IMR-90 (cell line): Measurements from ENCODE around the gene HAP1. TPM values are rescaled to one million over a fixed set of nuclear protein-coding genes. Genes with fewer than 3 reads are reported as not detected.

Source experiments
- ATAC-seq: fragments of 200-7000 bp; cut with Tn5 transposase; 2 replicates; pipeline ENCODE4 v1.9.1; 2020; ENCODE audit warnings: low read depth, mild to moderate bottlenecking, moderate library complexity
- BruUV-seq: library from RNA; stranded (reverse); fragments of 400-500 nt; replicated peaks from 2 replicates; lab custom pipeline; 2021; lab: Mats Ljungman, UMichigan
- CTCF ChIA-PET: fragments of 300-600 bp; formaldehyde crosslinking; extraction: SDS; loops from one replicate; lab custom pipeline; 2021; ENCODE audit warnings: antibody characterized with exemption; lab: Yijun Ruan, JAX
- POLR2A ChIA-PET: fragments of 300-600 bp; sonication (Branson Sonifier 250); formaldehyde crosslinking; loops from one replicate; lab custom pipeline; 2022; ENCODE audit warnings: antibody characterized with exemption; ENCODE audit not compliant: unreplicated experiment; lab: Charles Lee
- DNase-seq: peaks from one replicate; pipeline ENCODE4 v3.0.0; 2013
- H2AFZ ChIP-seq: replicated peaks from 2 replicates; pipeline ENCODE3; 2013; ENCODE audit warnings: low read length, mild to moderate bottlenecking; ENCODE audit not compliant: poor library complexity
- H2AK5ac ChIP-seq: 2 replicates; pipeline ENCODE4 v1.6.1; 2013; ENCODE audit warnings: low read depth, low read length, inconsistent platforms
- H2AK9ac ChIP-seq: replicated peaks from 2 replicates; pipeline ENCODE3; 2013; ENCODE audit warnings: mild to moderate bottlenecking, low read depth, low read length, moderate library complexity; ENCODE audit not compliant: poor library complexity
- H2BK120ac ChIP-seq: 2 replicates; pipeline ENCODE4 v1.6.1; 2013; ENCODE audit warnings: low read depth, low read length, inconsistent platforms
- H2BK15ac ChIP-seq: 3 replicates; pipeline ENCODE4 v1.6.1; 2013; ENCODE audit warnings: low read depth, low read length, inconsistent platforms
- H2BK20ac ChIP-seq: 2 replicates; pipeline ENCODE4 v1.6.1; 2013; ENCODE audit warnings: low read depth, mild to moderate bottlenecking, inconsistent platforms, low read length, moderate library complexity
- H2BK5ac ChIP-seq: 2 replicates; pipeline ENCODE4 v1.6.1; 2013; ENCODE audit warnings: mild to moderate bottlenecking, low read depth, low read length, inconsistent platforms; ENCODE audit not compliant: poor library complexity, severe bottlenecking
- H3K14ac ChIP-seq: replicated peaks from 2 replicates; pipeline ENCODE4 v1.6.1; 2013; ENCODE audit warnings: low read depth, low read length, inconsistent platforms
- H3K18ac ChIP-seq: 2 replicates; pipeline ENCODE4 v1.6.1; 2013; ENCODE audit warnings: low read depth, low read length, control low read depth
- H3K23ac ChIP-seq: 2 replicates; pipeline ENCODE4 v1.6.1; 2013; ENCODE audit warnings: low read depth, low read length, inconsistent platforms
- H3K27ac ChIP-seq: 2 replicates; pipeline ENCODE4 v1.5.1; 2013; ENCODE audit warnings: mild to moderate bottlenecking, control low read depth, low read length; ENCODE audit not compliant: insufficient read depth
- H3K27me3 ChIP-seq: 2 replicates; pipeline ENCODE4 v1.6.1; 2013; ENCODE audit warnings: low read length; ENCODE audit not compliant: control insufficient read depth, insufficient read depth
- H3K36me3 ChIP-seq: 2 replicates; pipeline ENCODE4 v1.6.1; 2013; ENCODE audit warnings: low read length, mixed read lengths; ENCODE audit not compliant: control insufficient read depth, insufficient read depth
- H3K4ac ChIP-seq: 2 replicates; pipeline ENCODE4 v1.6.1; 2013; ENCODE audit warnings: low read depth, low read length, inconsistent platforms
- H3K4me1 ChIP-seq: 2 replicates; pipeline ENCODE4 v1.6.1; 2013; ENCODE audit warnings: low read length, mixed read lengths; ENCODE audit not compliant: control insufficient read depth, insufficient read depth
- H3K4me2 ChIP-seq: 2 replicates; pipeline ENCODE4 v1.6.1; 2013; ENCODE audit warnings: low read depth, mild to moderate bottlenecking, control low read depth, low read length, moderate library complexity
- H3K4me3 ChIP-seq: 2 replicates; pipeline ENCODE4 v1.5.1; 2013; ENCODE audit warnings: low read depth, mild to moderate bottlenecking, control low read depth, low read length, moderate library complexity; ENCODE audit not compliant: insufficient read depth
- H3K56ac ChIP-seq: 2 replicates; pipeline ENCODE4 v1.6.1; 2013; ENCODE audit warnings: low read length, inconsistent platforms; ENCODE audit not compliant: insufficient read depth; ENCODE audit errors: extremely low read depth
- H3K79me1 ChIP-seq, 2 experiments: 2 replicates each; pipeline ENCODE4 v1.6.1; 2013; ENCODE audit warnings: low read length in 2 of 2, inconsistent platforms in 1 of 2, low read depth in 1 of 2
- H3K9ac ChIP-seq: 2 replicates; pipeline ENCODE4 v1.6.1; 2013; ENCODE audit warnings: low read depth, low read length, control low read depth
- H3K9me1 ChIP-seq: 2 replicates; pipeline ENCODE4 v1.6.1; 2013; ENCODE audit warnings: low read length, inconsistent platforms; ENCODE audit not compliant: insufficient read depth
- H3K9me3 ChIP-seq: 2 replicates; pipeline ENCODE4 v1.6.1; 2013; ENCODE audit warnings: low read length; ENCODE audit not compliant: control insufficient read depth, insufficient read depth
- H4K20me1 ChIP-seq: 2 replicates; pipeline ENCODE4 v1.6.1; 2013; ENCODE audit warnings: low read length, inconsistent platforms; ENCODE audit not compliant: insufficient read depth
- H4K5ac ChIP-seq: 2 replicates; pipeline ENCODE4 v1.6.1; 2013; ENCODE audit warnings: mild to moderate bottlenecking, low read depth, low read length, control low read depth
- H4K8ac ChIP-seq, 2 experiments: 2 replicates each; pipeline ENCODE4 v1.6.1; 2013; ENCODE audit warnings: low read depth in 2 of 2, low read length in 2 of 2, control low read depth in 1 of 2, inconsistent platforms in 1 of 2
- H4K91ac ChIP-seq: 2 replicates; pipeline ENCODE4 v1.6.1; 2013; ENCODE audit warnings: low read depth, low read length, inconsistent platforms; ENCODE audit not compliant: insufficient read depth
- BHLHE40 ChIP-seq: fragments of 150-350 bp; IDR thresholded peaks from 2 replicates; pipeline ENCODE4 v1.6.1; 2016; ENCODE audit warnings: mild to moderate bottlenecking, low read depth, low read length
- CEBPB ChIP-seq: IDR thresholded peaks from 2 replicates; pipeline ENCODE4 v1.6.1; 2012; ENCODE audit warnings: low read depth, low read length, improper control_type of control experiment
- CHD1 ChIP-seq: IDR thresholded peaks from 2 replicates; pipeline ENCODE4 v1.6.1; 2012; ENCODE audit warnings: low read depth, low read length, improper control_type of control experiment
- CTCF ChIP-seq: conservative IDR thresholded peaks from 2 replicates; pipeline ENCODE4 v1.5.1; 2012; ENCODE audit warnings: mild to moderate bottlenecking, low read depth, low read length, improper control_type of control experiment
- ELK1 ChIP-seq: fragments of 150-350 bp; IDR thresholded peaks from 2 replicates; pipeline ENCODE4 v1.6.1; 2016; ENCODE audit warnings: low read depth, mild to moderate bottlenecking, low read length, moderate library complexity, borderline replicate concordance
- FOS ChIP-seq: fragments of 150-350 bp; IDR thresholded peaks from 2 replicates; pipeline ENCODE4 v1.6.1; 2016; ENCODE audit warnings: low read depth, low read length
- MAFK ChIP-seq: IDR thresholded peaks from 2 replicates; pipeline ENCODE4 v1.6.1; 2012; ENCODE audit warnings: low read depth, low read length, improper control_type of control experiment
- MAZ ChIP-seq: IDR thresholded peaks from 2 replicates; pipeline ENCODE4 v1.6.1; 2012; ENCODE audit warnings: low read depth, mild to moderate bottlenecking, low read length, improper control_type of control experiment, moderate library complexity, borderline replicate concordance
- MXI1 ChIP-seq: IDR thresholded peaks from 2 replicates; pipeline ENCODE4 v1.6.1; 2012; ENCODE audit warnings: low read depth, mild to moderate bottlenecking, low read length, moderate library complexity, borderline replicate concordance
- NFE2L2 ChIP-seq: fragments of 150-350 bp; IDR thresholded peaks from 2 replicates; pipeline ENCODE4 v1.6.1; 2016; ENCODE audit warnings: low read depth, mild to moderate bottlenecking, low read length
- POLR2A ChIP-seq: IDR thresholded peaks from 2 replicates; pipeline ENCODE4 v1.6.1; 2012; ENCODE audit warnings: mild to moderate bottlenecking, low read depth, low read length
- RAD21 ChIP-seq: IDR thresholded peaks from 2 replicates; pipeline ENCODE4 v1.6.1; 2012; ENCODE audit warnings: low read length, improper control_type of control experiment
- RCOR1 ChIP-seq: IDR thresholded peaks from 2 replicates; pipeline ENCODE4 v1.6.1; 2012; ENCODE audit warnings: mild to moderate bottlenecking, low read length, improper control_type of control experiment; ENCODE audit not compliant: insufficient replicate concordance
- RFX5 ChIP-seq: IDR thresholded peaks from 2 replicates; pipeline ENCODE4 v1.8.0; 2012; ENCODE audit warnings: low read depth, mild to moderate bottlenecking, low read length, moderate library complexity
- SMC3 ChIP-seq: fragments of 150-350 bp; IDR thresholded peaks from 2 replicates; pipeline ENCODE4 v1.6.1; 2016; ENCODE audit warnings: low read depth, mild to moderate bottlenecking, antibody characterized with exemption, low read length, moderate library complexity
- USF2 ChIP-seq: fragments of 150-350 bp; IDR thresholded peaks from 2 replicates; pipeline ENCODE4 v1.6.1; 2017; ENCODE audit warnings: mild to moderate bottlenecking, antibody characterized with exemption, low read length, low read depth
- WGBS, 2 experiments: methylation state at CpG; one replicate each; pipeline versions ENCODE4 v1.1.5 to v1.1.7; 2013; ENCODE audit warnings: missing lambda C conversion rate in 2 of 2; ENCODE audit not compliant: insufficient read length in 1 of 2; ENCODE audit errors: extremely low coverage in 2 of 2; 5-methylcytosine and 5-hydroxymethylcytosine counted together
- dilution Hi-C: fragments of 300-500 bp; cut with HindIII; formaldehyde crosslinking; loops from one replicate; pipeline ENCODE4 v1.14.3; 2018; ENCODE audit warnings: low sequenced_read_pairs; ENCODE audit not compliant: unreplicated experiment
- in situ Hi-C: fragments of 300-500 bp; cut with MboI; formaldehyde crosslinking; loops from 3 replicates; pipeline ENCODE4 v1.14.3; 2019; ENCODE audit warnings: low sequenced_read_pairs, inconsistent platforms, mixed read lengths
- intact Hi-C: fragments of 100-400 bp; cut with micrococcal nuclease; formaldehyde crosslinking; loops from 2 replicates; pipeline ENCODE4 v1.10.0; 2022
- polyA plus RNA-seq, 3 experiments: library from polyadenylated mRNA; depleted of rRNA; stranded (reverse); fragments of >200 nt; gene quantifications; 2 replicates each; pipeline ENCODE4 v1.2.3, GENCODE V29; 2012; ENCODE audit warnings: low replicate concordance in 1 of 3
- total RNA-seq: library from RNA; depleted of rRNA; stranded (reverse); fragments of >200 nt; gene quantifications from 2 replicates; pipeline ENCODE4 v1.2.3, GENCODE V29; 2012

HAP1 gene
- total and polyA plus RNA-seq, 2 of the 4 experiments (the other 2 are of a cell fraction) = under 0.01 to 0.09 TPM

GRCh38 chr17:41754066-41754465 lies 19.6 kb upstream of the HAP1 start:
- H4K8ac ChIP-seq = no peak overlapping the region
- intact Hi-C loops = no loop called here
- no peak overlapping the region for H2BK5ac ChIP-seq
- no peaks in the 10 kb centered on the region for H3K4me1 ChIP-seq
- no peak overlapping the region for H3K4ac ChIP-seq
- H3K23ac ChIP-seq = no peak overlapping the region
- no peak overlapping the region for H2BK15ac ChIP-seq
- H2BK120ac ChIP-seq = no peak overlapping the region
- H4K5ac ChIP-seq = no peak overlapping the region
- no peak for DNase-seq
- ATAC-seq = no peak
- no peak overlapping the region for H3K4me2 ChIP-seq
- no peak overlapping the region for H2BK20ac ChIP-seq
- no peak overlapping the region for H4K91ac ChIP-seq
- in situ Hi-C loops = no loop called here
- 80% methylated on average over 4 of the region's 12 CpGs; no CpG with 5 or more reads in 1 of the 2 experiments for WGBS, 2 experiments
- H3K4me3 ChIP-seq = no peak overlapping the region
- TF ChIP-seq MXI1 (no peak), NFE2L2 (no peak), MAFK (no peak), RFX5 (no peak), CHD1 (no peak), RAD21 (no peak), SMC3 (no peak), FOS (no peak), ELK1 (no peak), MAZ (no peak), BHLHE40 (no peak), CTCF (no peak), CEBPB (no peak), POLR2A (no peak), USF2 (no peak), RCOR1 (no peak)
- no TSS peak for BruUV-seq
- no peaks in the 10 kb centered on the region for H3K9me1 ChIP-seq
- H3K79me1 ChIP-seq = no peaks in the 10 kb centered on the region
- H3K36me3 ChIP-seq = peaks cover 50% of the 10 kb centered on the region
- no peak overlapping the region for H2AFZ ChIP-seq
- H3K27me3 ChIP-seq = no peaks in the 10 kb centered on the region
- H3K9me3 ChIP-seq = no peaks in the 10 kb centered on the region
- POLR2A ChIA-PET = interaction anchor here (0.6 kb wide), 1 partner anchor 19 kb away, joined by 3 read pairs; no protein-coding TSS in a partner anchor
- no peak overlapping the region for H3K14ac ChIP-seq
- no peak overlapping the region for H3K18ac ChIP-seq
- H2AK9ac ChIP-seq = no peak overlapping the region
- H4K20me1 ChIP-seq = peaks cover 3% of the 10 kb centered on the region; the same call in 1 of the 2 replicates
- no peak overlapping the region for H3K56ac ChIP-seq
- no peak overlapping the region for H3K9ac ChIP-seq
- dilution Hi-C loops = no loop called here
- CTCF ChIA-PET = no interaction called here
- H2AK5ac ChIP-seq = no peak overlapping the region
- H3K27ac ChIP-seq = no peak overlapping the region
